ENCODE data around the gene GLP1R.

Gene GLP1R

GRCh38 chr6:39063526-39063925 is 14.9 kb downstream of the GLP1R start:
- no peak for DNase-seq

GRCh38 chr6:39065561-39065960 is 17.0 kb downstream of the GLP1R start:
- DNase-seq, result no peak

GRCh38 chr6:39068391-39068790 is 19.8 kb downstream of the GLP1R start:
- no peak for DNase-seq

GRCh38 chr6:39072830-39073229 is 24.2 kb downstream of the GLP1R start:
- DNase-seq, result no peak

- no peak for DNase-seq
These were observed 25.1 kb downstream of the GLP1R start for GRCh38 chr6:39073471-39074355.

GRCh38 chr6:39074486-39074885 is 25.9 kb downstream of the GLP1R start:
- DNase-seq, result no peak

- DNase-seq, result no peak
These were observed 26.6 kb downstream of the GLP1R start for GRCh38 chr6:39075010-39075686.

- DNase-seq, result no peak
These were observed 27.4 kb downstream of the GLP1R start for GRCh38 chr6:39075807-39076622.

- DNase-seq, result no peak
These were observed 28.3 kb downstream of the GLP1R start for GRCh38 chr6:39076623-39077535.

GRCh38 chr6:39077882-39078594 is 29.5 kb downstream of the GLP1R start:
- no peak for DNase-seq

GRCh38 chr6:39078695-39079094 is 30.1 kb downstream of the GLP1R start:
- no peak for DNase-seq

GRCh38 chr6:39079197-39080125 is 30.9 kb downstream of the GLP1R start:
- no peak for DNase-seq

- DNase-seq, result no peak
These were observed 31.8 kb downstream of the GLP1R start for GRCh38 chr6:39080246-39080875.

GRCh38 chr6:39082310-39082709 is 33.7 kb downstream of the GLP1R start:
- DNase-seq, result no peak

GRCh38 chr6:39083231-39083634 is 34.7 kb downstream of the GLP1R start:
- no peak for DNase-seq

GRCh38 chr6:39084506-39084905 is 35.9 kb downstream of the GLP1R start:
- no peak for DNase-seq

- no peak for DNase-seq
These were observed 36.7 kb downstream of the GLP1R start for GRCh38 chr6:39085129-39085797.

GRCh38 chr6:39086294-39086693 is 37.7 kb downstream of the GLP1R start:
- no peak for DNase-seq

GRCh38 chr6:39086711-39087110 is 38.1 kb downstream of the GLP1R start:
- DNase-seq, result no peak

All from central memory CD4-positive, alpha-beta T cell (primary cell).